HEK293 (cell line): ENCODE data around the gene TMEM222.
A peak's percentile ranks its signal among the peaks of the same experiment; 100 is the strongest.

ENCODE experiments used
- CTCF ChIA-PET: fragments of 350-600 bp; formaldehyde crosslinking; extraction: SDS; loops from one replicate; lab custom pipeline; 2021; ENCODE audit warnings: antibody characterized with exemption; lab: Yijun Ruan, JAX
- POLR2A ChIA-PET: fragments of 300-600 bp; formaldehyde crosslinking; extraction: SDS; loops from one replicate; lab custom pipeline; 2020; ENCODE audit warnings: antibody characterized with exemption, inconsistent platforms; lab: Yijun Ruan, JAX
- H3K27ac ChIP-seq: fragments of 200-500 bp; sonication (Bioruptor generic); 2 replicates; pipeline ENCODE4 v1.5.1; 2014; ENCODE audit warnings: low read depth, low read length, control low read depth, inconsistent platforms; ENCODE audit errors: extremely low read depth
- H3K36me3 ChIP-seq, 2 experiments: fragments of 200-500 bp in 1 of 2; sonication (Bioruptor generic) in 1 of 2; 1 replicate in 1 of 2; 2 replicates in 1 of 2; pipeline ENCODE4 v1.5.1; 2014 to 2017; ENCODE audit warnings: inconsistent platforms in 2 of 2, low read length in 2 of 2; ENCODE audit not compliant: control insufficient read depth in 2 of 2, insufficient read depth in 1 of 2
- H3K4me1 ChIP-seq: fragments of 200-500 bp; sonication (Bioruptor generic); 2 replicates; pipeline ENCODE4 v1.5.1; 2014; ENCODE audit warnings: mild to moderate bottlenecking, low read length, inconsistent platforms; ENCODE audit not compliant: control insufficient read depth, insufficient read depth
- H3K4me3 ChIP-seq: 2 replicates; pipeline ENCODE4 v1.5.1; 2011; ENCODE audit warnings: low read depth, mild to moderate bottlenecking, control low read depth, low read length, moderate library complexity
- H3K9me3 ChIP-seq: fragments of 200-500 bp; sonication (Bioruptor generic); 2 replicates; pipeline ENCODE4 v1.5.1; 2014; ENCODE audit warnings: low read depth, low read length, inconsistent platforms; ENCODE audit not compliant: control insufficient read depth, insufficient read depth
- EGR2 ChIP-seq: fragments of 450-650 bp; formaldehyde crosslinking; IDR thresholded peaks from 2 replicates; pipeline ENCODE4 v1.5.1; 2016; ENCODE audit warnings: low read depth, missing biosample characterization, missing genetic modification characterization
- FEZF1 ChIP-seq: fragments of 450-650 bp; formaldehyde crosslinking; IDR thresholded peaks from 2 replicates; pipeline ENCODE4 v1.5.1; 2016; ENCODE audit warnings: missing biosample characterization, missing genetic modification characterization
- GLIS1 ChIP-seq: fragments of 450-650 bp; formaldehyde crosslinking; IDR thresholded peaks from 2 replicates; pipeline ENCODE4 v1.5.1; 2016; ENCODE audit warnings: missing biosample characterization, missing genetic modification characterization
- GLIS2 ChIP-seq: fragments of 450-650 bp; formaldehyde crosslinking; IDR thresholded peaks from 2 replicates; pipeline ENCODE4 v1.5.1; 2016; ENCODE audit warnings: missing biosample characterization, missing genetic modification characterization
- KLF1 ChIP-seq: fragments of 450-650 bp; formaldehyde crosslinking; IDR thresholded peaks from 2 replicates; pipeline ENCODE4 v1.5.1; 2016; ENCODE audit warnings: missing biosample characterization, missing genetic modification characterization
- KLF9 ChIP-seq: fragments of 450-650 bp; formaldehyde crosslinking; IDR thresholded peaks from 2 replicates; pipeline ENCODE4 v1.5.1; 2016; ENCODE audit warnings: missing biosample characterization, missing genetic modification characterization, low read depth
- MYNN ChIP-seq: fragments of 450-650 bp; formaldehyde crosslinking; IDR thresholded peaks from 2 replicates; pipeline ENCODE4 v1.5.1; 2016; ENCODE audit warnings: missing biosample characterization, missing genetic modification characterization, borderline replicate concordance
- ZFP69B ChIP-seq: fragments of 450-650 bp; formaldehyde crosslinking; IDR thresholded peaks from 2 replicates; pipeline ENCODE4 v1.5.1; 2016; ENCODE audit warnings: missing biosample characterization, missing genetic modification characterization
- ZIC2 ChIP-seq: fragments of 450-650 bp; formaldehyde crosslinking; IDR thresholded peaks from 2 replicates; pipeline ENCODE4 v1.5.1; 2016; ENCODE audit warnings: missing biosample characterization, missing genetic modification characterization
- ZNF112 ChIP-seq: fragments of 450-650 bp; formaldehyde crosslinking; IDR thresholded peaks from 2 replicates; pipeline ENCODE4 v1.5.0; 2017; ENCODE audit warnings: missing biosample characterization, missing genetic modification characterization
- ZNF223 ChIP-seq: fragments of 450-650 bp; formaldehyde crosslinking; IDR thresholded peaks from 2 replicates; pipeline ENCODE4 v1.5.1; 2016; ENCODE audit warnings: missing biosample characterization, missing genetic modification characterization
- ZNF37A ChIP-seq: fragments of 450-650 bp; IDR thresholded peaks from 2 replicates; pipeline ENCODE4 v1.5.1; 2018; ENCODE audit warnings: missing biosample characterization, missing genetic modification characterization
- ZNF473 ChIP-seq: fragments of 450-650 bp; formaldehyde crosslinking; IDR thresholded peaks from 2 replicates; pipeline ENCODE4 v1.5.1; 2017; ENCODE audit warnings: missing biosample characterization, missing genetic modification characterization
- ZNF48 ChIP-seq: fragments of 450-650 bp; formaldehyde crosslinking; IDR thresholded peaks from 2 replicates; pipeline ENCODE4 v1.5.1; 2016; ENCODE audit warnings: missing biosample characterization, missing genetic modification characterization
- ZNF610 ChIP-seq: fragments of 450-650 bp; formaldehyde crosslinking; IDR thresholded peaks from 2 replicates; pipeline ENCODE4 v1.5.1; 2016; ENCODE audit warnings: missing biosample characterization, missing genetic modification characterization, borderline replicate concordance
- ZNF654 ChIP-seq: fragments of 450-650 bp; formaldehyde crosslinking; IDR thresholded peaks from 2 replicates; pipeline ENCODE4 v1.5.1; 2016; ENCODE audit warnings: low read depth, missing biosample characterization, missing genetic modification characterization
- ZNF660 ChIP-seq: fragments of 450-650 bp; IDR thresholded peaks from 2 replicates; pipeline ENCODE4 v1.5.1; 2018; ENCODE audit warnings: missing biosample characterization, mild to moderate bottlenecking, missing genetic modification characterization
- ZNF76 ChIP-seq: fragments of 450-650 bp; formaldehyde crosslinking; IDR thresholded peaks from 2 replicates; pipeline ENCODE4; 2016; ENCODE audit warnings: low read depth, missing biosample characterization, missing genetic modification characterization, borderline replicate concordance
- TF ChIP-seq, protein P1 (sequence below): fragments of 450-650 bp; formaldehyde crosslinking; IDR thresholded peaks from 2 replicates; pipeline ENCODE4; 2016; ENCODE audit warnings: missing biosample characterization, missing genetic modification characterization
- TF ChIP-seq, protein P2 (sequence below): IDR thresholded peaks from 2 replicates; pipeline ENCODE4 v1.6.1; 2011; ENCODE audit warnings: mild to moderate bottlenecking, low read depth, low read length, borderline replicate concordance
- TF ChIP-seq, protein P3 (sequence below): fragments of 450-650 bp; formaldehyde crosslinking; IDR thresholded peaks from 2 replicates; pipeline ENCODE4 v1.5.1; 2016; ENCODE audit warnings: missing biosample characterization, missing genetic modification characterization

TMEM222 gene

DNA sequence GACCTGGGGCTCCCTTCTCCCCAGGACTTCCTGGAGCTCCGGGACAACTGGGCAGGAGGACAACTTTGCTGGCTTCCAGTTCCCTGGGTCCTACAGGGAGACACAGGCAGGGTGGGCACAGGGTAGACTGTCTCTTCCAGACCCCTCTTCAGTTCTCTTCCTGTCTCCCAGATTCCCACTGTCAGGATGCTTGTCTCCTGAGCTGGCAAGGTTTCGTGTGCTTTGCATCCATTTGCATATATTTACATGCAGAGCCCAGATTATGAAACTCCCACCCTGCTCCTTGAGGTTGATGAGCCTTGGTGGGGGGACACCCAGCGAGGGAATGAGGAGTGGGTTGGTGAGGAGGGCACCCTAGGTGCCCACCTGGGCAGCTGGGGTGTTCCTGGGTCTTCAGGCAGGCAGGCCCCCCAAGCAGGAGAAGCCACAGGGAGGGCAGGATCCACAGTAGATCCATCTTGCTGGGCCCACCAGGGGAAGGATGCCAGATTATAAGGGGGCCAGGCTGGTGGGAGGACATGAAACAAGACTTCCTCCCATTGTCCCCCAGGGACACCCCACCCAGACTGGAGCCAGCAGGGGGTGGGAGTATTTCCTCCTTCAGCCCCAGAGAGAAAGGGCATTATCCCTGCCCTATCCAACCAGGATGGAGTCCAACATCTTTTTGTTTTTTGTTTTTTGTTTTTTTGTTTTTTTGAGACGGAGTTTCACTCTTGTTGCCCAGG is 52.6 kb downstream of the TMEM222 start, which contains the start of gene FCN3:
Gene FCN3 (minus strand): TSS at position 463 of the 725 bp plus-strand sequence. CDS start 6 bp downstream, at position 457.
- H3K4me1 ChIP-seq, result no peaks in the 10 kb centered on the region
- H3K27ac ChIP-seq, result no peak within 1 kb of the TSS
- CTCF ChIA-PET, result interaction anchor here (1.1 to 1.5 kb wide), 3 partner anchors 17 to 42 kb away, joined by 3 to 4 read pairs (median 4); no protein-coding TSS in a partner anchor
- no peaks in the 10 kb centered on the region for H3K36me3 ChIP-seq
- no peaks in the 10 kb centered on the region for H3K9me3 ChIP-seq
- H3K4me3 ChIP-seq, result no peak within 1 kb of the TSS
- no peak for TF ChIP-seq ZNF48 (tag by site-specific recombination)
- TF ChIP-seq GLIS1 (tag by site-specific recombination), result peak; percentile 63
- TF ChIP-seq GLIS2, result peak; percentile 28; the same call in 1 of the 2 replicates
- POLR2A ChIA-PET, result no interaction called here

DNA sequence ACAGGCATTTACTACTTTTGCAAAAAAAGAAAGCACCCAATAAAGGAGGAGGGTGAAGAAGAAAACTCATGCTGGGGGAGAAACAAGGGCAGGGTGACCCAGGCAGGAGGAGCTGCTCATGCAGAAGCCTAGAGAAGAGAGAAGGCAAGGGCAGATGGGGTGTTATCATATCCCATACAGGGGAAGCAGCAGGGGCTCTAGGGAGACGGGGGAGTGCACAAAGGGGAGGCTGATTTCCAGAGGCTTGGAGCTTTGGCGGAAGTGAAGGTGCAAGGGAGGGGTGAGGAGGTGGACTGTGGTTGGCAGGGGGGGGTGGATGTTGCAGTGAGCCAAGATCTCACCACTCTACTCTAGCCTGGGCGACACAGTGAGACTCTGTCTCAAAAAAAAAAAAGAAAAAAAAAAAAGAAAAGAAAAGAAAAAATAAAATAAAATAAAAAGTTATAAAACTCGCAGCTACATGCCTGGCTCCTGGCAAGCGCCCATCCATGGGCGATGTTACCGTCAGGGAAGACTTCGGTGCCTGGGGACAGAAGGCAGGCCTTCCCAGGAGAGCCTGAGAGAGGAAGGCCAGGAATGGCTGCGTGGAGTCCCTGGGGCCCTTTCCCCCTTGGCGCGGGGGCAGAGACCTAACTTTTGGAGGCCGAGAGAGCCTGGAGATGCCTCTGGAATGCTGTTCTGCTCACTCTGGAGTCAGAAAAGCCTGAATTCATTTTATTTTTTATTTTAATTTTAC is 56.0 kb downstream of the TMEM222 start:
- POLR2A ChIA-PET, result interaction anchor here (1.0 kb wide), 1 partner anchor 11 kb away, joined by 3 read pairs; the partner anchor contains the start of gene MAP3K6
- H3K9me3 ChIP-seq, result no peaks in the 10 kb centered on the region
- TF ChIP-seq ZIC2 (tag by site-specific recombination) (peak; percentile 88), ZNF76 (no peak), ZNF223 (tag by site-specific recombination) (peak; percentile 47; the same call in 1 of the 2 replicates), EGR2 (peak; percentile 30; the same call in 1 of the 2 replicates), ZNF610 (no peak)
- TF ChIP-seq, protein P1, sequence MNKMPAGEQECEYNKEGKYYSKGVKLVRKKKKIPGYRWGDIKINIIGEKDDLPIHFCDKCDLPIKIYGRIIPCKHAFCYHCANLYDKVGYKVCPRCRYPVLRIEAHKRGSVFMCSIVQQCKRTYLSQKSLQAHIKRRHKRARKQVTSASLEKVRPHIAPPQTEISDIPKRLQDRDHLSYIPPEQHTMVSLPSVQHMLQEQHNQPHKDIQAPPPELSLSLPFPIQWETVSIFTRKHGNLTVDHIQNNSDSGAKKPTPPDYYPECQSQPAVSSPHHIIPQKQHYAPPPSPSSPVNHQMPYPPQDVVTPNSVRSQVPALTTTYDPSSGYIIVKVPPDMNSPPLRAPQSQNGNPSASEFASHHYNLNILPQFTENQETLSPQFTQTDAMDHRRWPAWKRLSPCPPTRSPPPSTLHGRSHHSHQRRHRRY, result no peak
- TF ChIP-seq, all 188 proteins: peak for 3
- no peak overlapping the region for H3K27ac ChIP-seq
- CTCF ChIA-PET, result interaction anchor here (0.6 to 2.3 kb wide), 7 partner anchors 10 to 334 kb away, joined by 3 to 9 read pairs (median 6); partner anchors contain the start of gene MAP3K6
- H3K4me1 ChIP-seq, result no peaks in the 10 kb centered on the region
- H3K4me3 ChIP-seq, result no peak overlapping the region
- H3K36me3 ChIP-seq, result no peaks in the 10 kb centered on the region

DNA sequence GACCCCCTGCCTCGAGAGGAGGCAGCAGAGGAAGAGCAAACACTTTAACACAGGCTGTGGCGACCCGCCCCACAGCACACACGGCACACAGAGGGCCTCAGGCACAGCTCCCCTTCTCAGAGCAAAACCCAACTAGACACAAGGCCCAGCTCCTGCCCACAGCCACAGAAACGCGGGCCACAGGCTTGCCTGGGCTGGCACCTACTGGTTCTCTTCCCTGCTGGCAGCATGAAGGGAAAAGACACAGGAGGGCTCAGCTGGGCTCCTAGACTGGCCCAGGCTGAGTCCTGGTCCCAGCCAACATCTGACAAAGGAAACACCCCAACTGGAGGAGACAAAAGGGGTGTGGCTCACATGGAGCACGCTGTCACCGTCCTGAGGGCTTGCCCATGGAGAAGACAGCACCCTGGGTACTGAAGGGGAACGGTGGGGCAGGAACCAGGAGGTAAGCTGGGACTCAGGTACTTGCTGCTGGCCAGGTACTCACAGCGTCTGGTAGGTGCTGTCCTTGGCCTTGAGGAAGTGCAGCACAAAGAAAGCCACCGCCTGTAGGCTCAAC is 57.7 kb downstream of the TMEM222 start:
- CTCF ChIA-PET, result interaction anchor here (0.6 kb wide), 1 partner anchor 24 kb away, joined by 3 read pairs; no protein-coding TSS in a partner anchor
- H3K4me1 ChIP-seq, result no peaks in the 10 kb centered on the region
- H3K9me3 ChIP-seq, result no peaks in the 10 kb centered on the region
- no peak overlapping the region for H3K4me3 ChIP-seq
- no peak overlapping the region for H3K27ac ChIP-seq
- POLR2A ChIA-PET, result no interaction called here
- no peaks in the 10 kb centered on the region for H3K36me3 ChIP-seq
- TF ChIP-seq, protein P2, sequence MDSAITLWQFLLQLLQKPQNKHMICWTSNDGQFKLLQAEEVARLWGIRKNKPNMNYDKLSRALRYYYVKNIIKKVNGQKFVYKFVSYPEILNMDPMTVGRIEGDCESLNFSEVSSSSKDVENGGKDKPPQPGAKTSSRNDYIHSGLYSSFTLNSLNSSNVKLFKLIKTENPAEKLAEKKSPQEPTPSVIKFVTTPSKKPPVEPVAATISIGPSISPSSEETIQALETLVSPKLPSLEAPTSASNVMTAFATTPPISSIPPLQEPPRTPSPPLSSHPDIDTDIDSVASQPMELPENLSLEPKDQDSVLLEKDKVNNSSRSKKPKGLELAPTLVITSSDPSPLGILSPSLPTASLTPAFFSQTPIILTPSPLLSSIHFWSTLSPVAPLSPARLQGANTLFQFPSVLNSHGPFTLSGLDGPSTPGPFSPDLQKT, result no peak
- TF ChIP-seq KLF9 (tag by site-specific recombination) (peak; percentile 26; the same call in 1 of the 2 replicates), KLF1 (tag by site-specific recombination) (peak; percentile 32; the same call in 1 of the 2 replicates), MYNN (tag by site-specific recombination) (no peak), ZIC2 (tag by site-specific recombination) (peak; percentile 80)

DNA sequence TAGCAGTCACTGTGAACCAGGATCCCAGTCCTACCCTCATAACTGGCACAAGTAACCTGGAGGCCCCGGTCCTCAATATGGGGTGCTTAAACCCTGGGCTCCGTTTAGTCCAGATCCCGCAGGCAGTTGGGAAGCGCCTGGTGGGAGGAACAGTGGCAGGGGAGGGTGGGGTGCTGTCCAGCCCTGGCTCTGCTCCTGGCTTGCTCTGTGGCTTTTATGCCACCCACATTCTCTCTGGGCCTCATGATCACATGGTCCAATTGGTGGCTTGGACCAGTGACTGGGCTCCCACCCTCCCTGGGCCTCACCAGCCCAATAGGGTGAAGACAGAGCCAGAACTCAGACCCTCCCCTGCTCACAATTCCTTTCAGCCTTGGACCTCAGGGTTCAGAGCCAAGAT is 58.3 kb downstream of the TMEM222 start:
- Histone ChIP-seq H3K27ac (no peak overlapping the region), H3K36me3 (no peaks in the 10 kb centered on the region), H3K9me3 (no peaks in the 10 kb centered on the region), H3K4me1 (no peaks in the 10 kb centered on the region), H3K4me3 (no peak overlapping the region)
- CTCF ChIA-PET, result interaction anchor here (0.6 kb wide), 1 partner anchor 25 kb away, joined by 3 read pairs; no protein-coding TSS in a partner anchor
- POLR2A ChIA-PET, result no interaction called here
- TF ChIP-seq ZFP69B (tag by site-specific recombination), result no peak
- no peak for TF ChIP-seq FEZF1 (tag by site-specific recombination)
- TF ChIP-seq ZNF473 (tag by site-specific recombination), result no peak
- TF ChIP-seq ZNF37A, result no peak
- TF ChIP-seq, protein P3, sequence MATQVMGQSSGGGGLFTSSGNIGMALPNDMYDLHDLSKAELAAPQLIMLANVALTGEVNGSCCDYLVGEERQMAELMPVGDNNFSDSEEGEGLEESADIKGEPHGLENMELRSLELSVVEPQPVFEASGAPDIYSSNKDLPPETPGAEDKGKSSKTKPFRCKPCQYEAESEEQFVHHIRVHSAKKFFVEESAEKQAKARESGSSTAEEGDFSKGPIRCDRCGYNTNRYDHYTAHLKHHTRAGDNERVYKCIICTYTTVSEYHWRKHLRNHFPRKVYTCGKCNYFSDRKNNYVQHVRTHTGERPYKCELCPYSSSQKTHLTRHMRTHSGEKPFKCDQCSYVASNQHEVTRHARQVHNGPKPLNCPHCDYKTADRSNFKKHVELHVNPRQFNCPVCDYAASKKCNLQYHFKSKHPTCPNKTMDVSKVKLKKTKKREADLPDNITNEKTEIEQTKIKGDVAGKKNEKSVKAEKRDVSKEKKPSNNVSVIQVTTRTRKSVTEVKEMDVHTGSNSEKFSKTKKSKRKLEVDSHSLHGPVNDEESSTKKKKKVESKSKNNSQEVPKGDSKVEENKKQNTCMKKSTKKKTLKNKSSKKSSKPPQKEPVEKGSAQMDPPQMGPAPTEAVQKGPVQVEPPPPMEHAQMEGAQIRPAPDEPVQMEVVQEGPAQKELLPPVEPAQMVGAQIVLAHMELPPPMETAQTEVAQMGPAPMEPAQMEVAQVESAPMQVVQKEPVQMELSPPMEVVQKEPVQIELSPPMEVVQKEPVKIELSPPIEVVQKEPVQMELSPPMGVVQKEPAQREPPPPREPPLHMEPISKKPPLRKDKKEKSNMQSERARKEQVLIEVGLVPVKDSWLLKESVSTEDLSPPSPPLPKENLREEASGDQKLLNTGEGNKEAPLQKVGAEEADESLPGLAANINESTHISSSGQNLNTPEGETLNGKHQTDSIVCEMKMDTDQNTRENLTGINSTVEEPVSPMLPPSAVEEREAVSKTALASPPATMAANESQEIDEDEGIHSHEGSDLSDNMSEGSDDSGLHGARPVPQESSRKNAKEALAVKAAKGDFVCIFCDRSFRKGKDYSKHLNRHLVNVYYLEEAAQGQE (tag by site-specific recombination), result peak; percentile 70; the same call in 1 of the 2 replicates
- TF ChIP-seq ZNF112, result no peak
- no peak for TF ChIP-seq ZNF654 (tag by site-specific recombination)
- no peak for TF ChIP-seq ZNF660 (tag by site-specific recombination)
